Fibroblast of mammary gland (primary cell): ENCODE measurements around the gene ELFN2.
A peak's percentile ranks its signal among the peaks of the same experiment; 100 is the strongest.

Source experiments
- DNase-seq: peaks from one replicate; pipeline ENCODE4 v3.0.0-alpha.2; 2010; ENCODE audit warnings: low read depth
- H3K4me3 ChIP-seq: 2 replicates; pipeline ENCODE4 v1.5.1; 2011; ENCODE audit warnings: low read depth, mild to moderate bottlenecking, low read length, moderate library complexity; ENCODE audit not compliant: control insufficient read depth
- CTCF ChIP-seq: conservative IDR thresholded peaks from 2 replicates; pipeline ENCODE4 v1.5.1; 2011; ENCODE audit warnings: low read depth, low read length, inconsistent platforms; ENCODE audit not compliant: control insufficient read depth, insufficient read depth

ELFN2 gene

DNA sequence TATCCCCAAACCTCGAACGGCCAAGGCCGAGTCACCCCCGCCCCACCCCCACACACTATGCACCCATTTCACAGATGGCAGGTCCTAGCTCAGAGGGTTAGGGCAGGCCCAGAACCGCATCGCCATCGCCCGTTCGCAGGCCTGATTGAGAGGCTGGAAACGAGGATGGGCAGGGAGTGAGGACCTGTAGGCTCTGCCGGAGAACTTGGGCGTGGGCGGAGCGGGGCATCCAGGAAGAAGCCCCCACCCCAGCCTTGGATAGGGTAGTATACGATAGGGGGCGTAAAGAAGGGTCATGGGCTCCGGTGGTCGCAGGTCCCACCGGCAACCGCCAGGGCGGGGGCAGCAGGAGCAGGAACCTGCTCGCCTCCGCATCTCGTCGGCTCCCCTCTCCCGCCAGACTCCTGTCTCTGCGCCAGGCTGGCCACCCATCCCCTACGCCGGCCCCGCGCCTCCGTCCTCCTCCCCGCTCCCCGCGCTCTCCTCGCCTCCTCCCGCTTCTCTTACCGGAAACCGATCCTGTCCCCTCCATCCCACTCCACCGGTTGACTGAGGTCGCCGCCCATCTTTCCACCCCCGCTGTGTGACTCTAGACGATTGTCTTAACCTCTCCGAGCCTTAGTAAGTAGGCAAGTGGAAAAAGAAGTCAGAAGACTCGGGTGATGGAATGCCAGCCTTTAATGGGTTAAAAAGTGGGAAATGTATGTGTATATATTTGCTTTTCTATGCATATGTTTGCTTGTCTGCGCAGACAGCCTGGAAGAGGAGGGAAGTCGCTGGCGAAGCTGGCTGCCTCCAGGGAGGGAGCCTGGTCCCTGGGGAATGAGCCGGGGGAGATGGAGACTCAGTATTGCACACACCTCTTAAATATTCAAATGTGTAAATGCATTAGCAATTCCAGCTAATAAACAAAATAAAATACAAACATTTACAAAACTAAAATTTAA lies 92.1 kb downstream of the ELFN2 start:
- TF ChIP-seq CTCF = no peak
- H3K4me3 ChIP-seq = peak overlapping the region; percentile 13
- no peak for DNase-seq

GRCh38 chr22:37334461-37334858 lies 92.8 kb downstream of the ELFN2 start:
- no peak overlapping the region for H3K4me3 ChIP-seq
- no peak for TF ChIP-seq CTCF

GRCh38 chr22:37333724-37334460 lies 93.4 kb downstream of the ELFN2 start:
- no peak for DNase-seq
- H3K4me3 ChIP-seq = no peak overlapping the region
- no peak for TF ChIP-seq CTCF

More at GRCh38 chr22:37334461-37334858, 92.8 kb downstream of the ELFN2 start:
- no peak for DNase-seq

GRCh38 chr22:37331856-37332536 lies 95.3 kb downstream of the ELFN2 start:
- H3K4me3 ChIP-seq = no peak overlapping the region
- no peak for TF ChIP-seq CTCF
- no peak for DNase-seq

GRCh38 chr22:37331034-37331428 lies 96.2 kb downstream of the ELFN2 start:
- TF ChIP-seq CTCF = no peak
- no peak overlapping the region for H3K4me3 ChIP-seq
- peak; percentile 78 for DNase-seq

DNA sequence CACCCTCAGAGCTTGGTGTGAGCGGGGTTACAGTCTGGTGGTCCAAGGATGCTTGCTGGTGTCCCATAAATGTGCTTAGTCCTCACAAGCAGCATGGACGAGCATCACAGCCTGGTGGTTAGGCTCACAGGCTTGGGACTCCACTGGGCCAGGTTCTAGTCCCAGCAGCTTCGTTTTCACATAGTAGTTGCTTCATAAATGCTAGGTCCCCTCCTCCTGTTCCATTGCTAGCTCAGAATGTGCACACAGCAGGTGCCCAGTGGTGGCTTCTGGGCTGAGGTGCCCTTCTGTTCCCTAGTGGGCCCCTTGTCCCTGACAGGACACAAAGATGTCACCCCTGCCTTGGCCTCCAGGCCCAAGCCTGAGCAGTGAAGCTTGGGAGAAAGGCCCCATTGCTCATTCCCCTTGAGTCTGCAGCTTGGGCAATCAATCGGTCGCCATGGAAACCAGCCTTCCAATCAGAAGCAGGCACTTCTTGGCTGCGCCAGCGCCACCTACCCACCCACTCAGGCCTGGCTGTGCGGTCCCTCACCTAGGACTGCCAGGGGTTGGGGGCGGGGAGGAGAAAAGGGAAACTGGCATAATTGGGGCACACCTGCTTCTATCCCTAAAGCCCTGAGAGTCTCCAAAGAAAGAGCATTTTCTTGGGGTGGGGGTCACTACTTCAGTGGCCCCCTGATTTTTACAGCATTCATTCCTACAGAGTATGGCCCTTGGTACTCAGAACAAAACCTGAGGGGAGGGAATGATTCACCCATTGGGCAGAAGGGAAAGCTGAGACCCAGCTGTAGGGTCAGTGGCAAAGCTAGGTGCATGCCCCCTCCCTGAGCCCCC lies 96.9 kb downstream of the ELFN2 start:
- peak; percentile 93 for DNase-seq
- no peak overlapping the region for H3K4me3 ChIP-seq
- peak; percentile 30 for TF ChIP-seq CTCF
